NCI-H2081 (cell line): ENCODE measurements around the gene USB1.
A peak's percentile ranks its signal among the peaks of the same experiment; 100 is the strongest.

ENCODE experiments used
- DNase-seq, 2 experiments: peaks; one replicate each; lab custom pipeline; 2025; lab: John Stamatoyannopoulos, UW

The USB1 gene

GRCh38 chr16:58000706-58001676 is at the start of gene USB1:
Gene USB1, plus strand, starts transcription at chr16:58001407. Its CDS starts 77 bp downstream, at chr16:58001484.
- peak; percentile 71 to 76 for DNase-seq

GRCh38 chr16:57952909-57953308 is 48.3 kb upstream of the USB1 start:
- DNase-seq: no peak

GRCh38 chr16:57953857-57954256 is 47.4 kb upstream of the USB1 start:
- no peak for DNase-seq

GRCh38 chr16:57955572-57956188 is 45.5 kb upstream of the USB1 start:
- DNase-seq: no peak

GRCh38 chr16:57956270-57956808 is 44.9 kb upstream of the USB1 start:
- no peak for DNase-seq

- no peak for DNase-seq
Observed at GRCh38 chr16:57956924-57957672, 44.1 kb upstream of the USB1 start.

- DNase-seq: no peak
Observed at GRCh38 chr16:57957673-57958392, 43.4 kb upstream of the USB1 start.

- DNase-seq: no peak
Observed at GRCh38 chr16:57958544-57958943, 42.7 kb upstream of the USB1 start.

- no peak for DNase-seq
Observed at GRCh38 chr16:57959121-57959520, 42.1 kb upstream of the USB1 start.

GRCh38 chr16:57959804-57960203 is 41.4 kb upstream of the USB1 start:
- DNase-seq: no peak

GRCh38 chr16:57960310-57960709 is 40.9 kb upstream of the USB1 start:
- DNase-seq: no peak

GRCh38 chr16:57960826-57961472 is 40.3 kb upstream of the USB1 start:
- DNase-seq: no peak

- DNase-seq: no peak
Observed at GRCh38 chr16:57961538-57961937, 39.7 kb upstream of the USB1 start.

- DNase-seq: no peak
Observed at GRCh38 chr16:57962046-57962445, 39.2 kb upstream of the USB1 start.

GRCh38 chr16:57962756-57963155 is 38.5 kb upstream of the USB1 start:
- no peak for DNase-seq

- no peak for DNase-seq
Observed at GRCh38 chr16:57964157-57964700, 37.0 kb upstream of the USB1 start.

GRCh38 chr16:57966204-57966771 is 34.9 kb upstream of the USB1 start:
- DNase-seq: no peak

- DNase-seq: no peak
Observed at GRCh38 chr16:57966986-57967385, 34.2 kb upstream of the USB1 start.

GRCh38 chr16:57967916-57968315 is 33.3 kb upstream of the USB1 start:
- no peak for DNase-seq

- no peak for DNase-seq
Observed at GRCh38 chr16:57969451-57970123, 31.6 kb upstream of the USB1 start.
